HG03378 (cell line): ENCODE data around the gene TARS2.
A peak's percentile ranks its signal among the peaks of the same experiment; 100 is the strongest.

Source experiments
- ATAC-seq: cut with Tn5 transposase; IDR thresholded peaks from one replicate; pipeline ENCODE4 v1.9.1; 2021; ENCODE audit warnings: mild to moderate bottlenecking, moderate library complexity; ENCODE audit not compliant: unreplicated experiment

TARS2 gene

GRCh38 chr1:150507912-150508864, 21.0 kb downstream of the TARS2 start, which contains the start of gene ECM1:
Gene ECM1, plus strand, starts transcription at chr1:150508109. Its CDS starts 101 bp downstream, at chr1:150508210.
- no peak for ATAC-seq

GRCh38 chr1:150508982-150509381, 21.8 kb downstream of the TARS2 start:
- no peak for ATAC-seq

- ATAC-seq, result no peak
These were observed 24.3 kb downstream of the TARS2 start for GRCh38 chr1:150511551-150511950.

GRCh38 chr1:150511985-150512660, 24.9 kb downstream of the TARS2 start:
- no peak for ATAC-seq

GRCh38 chr1:150512846-150513245, 25.6 kb downstream of the TARS2 start:
- no peak for ATAC-seq

GRCh38 chr1:150513351-150513791, 26.2 kb downstream of the TARS2 start:
- no peak for ATAC-seq

- no peak for ATAC-seq
These were observed 27.0 kb downstream of the TARS2 start for GRCh38 chr1:150514260-150514659.

GRCh38 chr1:150514913-150515327, 27.7 kb downstream of the TARS2 start:
- no peak for ATAC-seq

- ATAC-seq, result peak; percentile 84
These were observed 28.3 kb downstream of the TARS2 start, which contains the start of gene FALEC for GRCh38 chr1:150515328-150516049. Gene FALEC, plus strand, starts transcription at chr1:150515752.

GRCh38 chr1:150516050-150516591, 28.9 kb downstream of the TARS2 start:
- no peak for ATAC-seq

- no peak for ATAC-seq
These were observed 29.4 kb downstream of the TARS2 start for GRCh38 chr1:150516616-150517015.

GRCh38 chr1:150521196-150521968, 34.2 kb downstream of the TARS2 start:
- no peak for ATAC-seq

- no peak for ATAC-seq
These were observed 38.1 kb downstream of the TARS2 start for GRCh38 chr1:150525348-150525747.

GRCh38 chr1:150528196-150528595, 41.0 kb downstream of the TARS2 start:
- ATAC-seq, result no peak

- no peak for ATAC-seq
These were observed 41.8 kb downstream of the TARS2 start for GRCh38 chr1:150529017-150529416.

GRCh38 chr1:150530491-150531159, 43.4 kb downstream of the TARS2 start:
- ATAC-seq, result no peak

- ATAC-seq, result no peak
These were observed 45.6 kb downstream of the TARS2 start for GRCh38 chr1:150532860-150533259.

- no peak for ATAC-seq
These were observed 46.8 kb downstream of the TARS2 start for GRCh38 chr1:150534002-150534401.

- no peak for ATAC-seq
These were observed 48.5 kb downstream of the TARS2 start for GRCh38 chr1:150535511-150536287.
